AG10803 (cell line): ENCODE measurements around the gene SC5D.

Experiments used
- DNase-seq: peaks from one replicate; pipeline ENCODE4 v3.0.0; 2010; ENCODE audit warnings: low read depth
- H3K4me3 ChIP-seq: 2 replicates; pipeline ENCODE4 v1.5.1; 2011; ENCODE audit warnings: mild to moderate bottlenecking, low read length, control low read depth
- TF ChIP-seq, protein P1 (sequence below): conservative IDR thresholded peaks from 2 replicates; pipeline ENCODE4 v1.5.1; 2011; ENCODE audit warnings: mild to moderate bottlenecking, low read length, control low read depth, inconsistent platforms

SC5D gene

GRCh38 chr11:121354192-121354591 lies 61.6 kb downstream of the SC5D start:
- DNase-seq = no peak
- TF ChIP-seq, protein P1, sequence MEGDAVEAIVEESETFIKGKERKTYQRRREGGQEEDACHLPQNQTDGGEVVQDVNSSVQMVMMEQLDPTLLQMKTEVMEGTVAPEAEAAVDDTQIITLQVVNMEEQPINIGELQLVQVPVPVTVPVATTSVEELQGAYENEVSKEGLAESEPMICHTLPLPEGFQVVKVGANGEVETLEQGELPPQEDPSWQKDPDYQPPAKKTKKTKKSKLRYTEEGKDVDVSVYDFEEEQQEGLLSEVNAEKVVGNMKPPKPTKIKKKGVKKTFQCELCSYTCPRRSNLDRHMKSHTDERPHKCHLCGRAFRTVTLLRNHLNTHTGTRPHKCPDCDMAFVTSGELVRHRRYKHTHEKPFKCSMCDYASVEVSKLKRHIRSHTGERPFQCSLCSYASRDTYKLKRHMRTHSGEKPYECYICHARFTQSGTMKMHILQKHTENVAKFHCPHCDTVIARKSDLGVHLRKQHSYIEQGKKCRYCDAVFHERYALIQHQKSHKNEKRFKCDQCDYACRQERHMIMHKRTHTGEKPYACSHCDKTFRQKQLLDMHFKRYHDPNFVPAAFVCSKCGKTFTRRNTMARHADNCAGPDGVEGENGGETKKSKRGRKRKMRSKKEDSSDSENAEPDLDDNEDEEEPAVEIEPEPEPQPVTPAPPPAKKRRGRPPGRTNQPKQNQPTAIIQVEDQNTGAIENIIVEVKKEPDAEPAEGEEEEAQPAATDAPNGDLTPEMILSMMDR = no peak
- H3K4me3 ChIP-seq = no peak overlapping the region

DNA sequence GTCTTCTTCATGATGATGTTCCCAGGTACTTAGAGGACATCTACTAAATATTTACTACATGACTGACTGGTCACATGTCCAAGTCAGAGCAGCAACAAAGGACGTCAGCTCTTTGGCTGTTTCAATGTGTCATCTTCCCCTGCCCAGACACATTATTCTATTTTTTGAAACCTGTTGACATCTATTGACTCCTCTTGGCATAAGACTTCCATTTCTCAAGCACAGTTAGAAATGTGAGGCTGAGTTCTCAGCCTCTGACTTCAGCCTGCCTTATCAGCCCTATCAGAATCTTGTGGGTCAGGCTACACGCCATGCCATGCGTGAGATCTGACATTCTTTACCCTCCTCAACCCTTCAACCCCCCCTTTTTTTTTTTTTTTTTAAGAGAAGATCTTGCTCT lies 63.8 kb downstream of the SC5D start:
- H3K4me3 ChIP-seq = no peak overlapping the region
- TF ChIP-seq, protein P1 = no peak
- no peak for DNase-seq
